Stomach (tissue), 4 donors: ENCODE data around the gene YOD1.

ENCODE experiments used
- CTCF ChIP-seq, 7 experiments: fragments of 450-650 bp in 4 of 7; fragments of 200-600 bp in 3 of 7; sonication (generic) in 3 of 7; IDR thresholded peaks; one replicate each; pipeline ENCODE4 v1.5.1; 2016 to 2019; ENCODE audit warnings: antibody characterized with exemption in 7 of 7, control low read depth in 2 of 7, mild to moderate bottlenecking in 1 of 7
- POLR2A ChIP-seq, 4 donors: fragments of 450-650 bp; IDR thresholded peaks; one replicate each; pipeline ENCODE4 v1.6.1; 2016; ENCODE audit warnings: antibody characterized with exemption in 4 of 4, control low read depth in 2 of 4, mild to moderate bottlenecking in 1 of 4, moderate library complexity in 1 of 4

DNA sequence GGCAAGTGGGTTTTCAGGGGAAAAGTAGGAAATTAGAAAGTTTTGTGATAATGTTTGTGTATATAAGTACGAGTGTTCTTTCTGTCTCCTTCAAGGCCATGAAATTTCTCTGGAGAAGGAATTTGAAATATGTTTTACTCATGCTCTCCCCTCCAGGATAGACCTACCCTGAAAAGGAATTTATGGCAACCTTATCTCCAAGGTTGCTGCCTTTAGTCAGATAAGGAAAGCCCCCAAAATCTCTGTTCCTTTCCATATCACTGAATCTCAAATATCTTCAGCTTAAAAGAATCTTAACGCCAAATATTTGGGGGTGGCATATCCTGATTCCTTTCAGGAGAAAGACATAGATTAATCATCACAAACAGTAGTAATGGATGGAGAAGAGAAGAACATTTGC lies 37.2 kb upstream of the YOD1 start:
- no peak for TF ChIP-seq POLR2A (IDR thresholded peaks at IDR 0.05)
- no peak for TF ChIP-seq CTCF (IDR thresholded peaks at IDR 0.05)
